Pancreas (tissue), 10 donors: ENCODE results near the gene PLEKHA1. TPM values are rescaled to one million over a fixed set of nuclear protein-coding genes. Genes with fewer than 3 reads are reported as not detected.

Source experiments
- ATAC-seq, 4 donors: fragments of 200-7000 bp; cut with Tn5 transposase; one replicate each; pipeline versions ENCODE4 v1.8.0 to v1.9.1; 2020; ENCODE audit warnings: mild to moderate bottlenecking in 4 of 4, moderate library complexity in 4 of 4
- DNase-seq, 6 donors: peaks; one replicate each; pipeline ENCODE4 v3.0.0-alpha.2; 2020
- FAIRE-seq: peaks from 2 replicates; lab custom pipeline; 2012; peaks lifted over from hg19 to GRCh38; lab: Jason Lieb, UNC
- H3K27ac ChIP-seq, 4 donors: fragments of 200-600 bp; sonication (generic); 1 replicate in 3 of 4; 2 replicates in 1 of 4; pipeline versions ENCODE4 v1.5.0 to v1.8.0; 2020
- H3K27me3 ChIP-seq, 4 donors: fragments of 200-600 bp; one replicate each; pipeline ENCODE4 v1.8.0; 2021
- H3K36me3 ChIP-seq, 3 donors: fragments of 200-600 bp; sonication (generic) in 1 of 3; one replicate each; pipeline versions ENCODE4 v1.5.0 to v1.8.0; 2020 to 2021
- H3K4me1 ChIP-seq, 3 donors: fragments of 200-600 bp; one replicate each; pipeline ENCODE4 v1.8.0; 2021
- H3K4me3 ChIP-seq, 4 donors: fragments of 200-600 bp; sonication (generic) in 2 of 4; one replicate each; pipeline versions ENCODE4 v1.5.0 to v1.8.0; 2020 to 2021
- H3K9me3 ChIP-seq, 4 donors: fragments of 200-600 bp; one replicate each; pipeline ENCODE4 v1.8.0; 2021
- WGBS, 2 donors: extraction: QIAGEN DNeasy Blood & Tissue Kit; methylation state at CpG; one replicate each; pipeline ENCODE4 v1.1.7; 2013; 5-methylcytosine and 5-hydroxymethylcytosine counted together
- intact Hi-C, 3 donors: fragments of 100-400 bp; cut with DNase I; formaldehyde crosslinking; loops; one replicate each; pipeline versions ENCODE4 v1.11.1 to v1.14.2; 2022
- polyA plus RNA-seq, 2 donors: library from polyadenylated mRNA; stranded (reverse); fragments of 200-250 nt; gene quantifications; one replicate each; pipeline ENCODE4 v1.2.3, GENCODE V29; 2013
- total RNA-seq, 6 donors: library from RNA; stranded (reverse); fragmentation: NEBNext Ultra II Directional in 4 of 6; extraction: Animal tissue kit (Norgen Biotek cat#: 25700) in 4 of 6; gene quantifications; one replicate each; pipeline versions ENCODE4 v1.2.1 to v1.2.4, GENCODE V29; 2021 to 2023
- TF ChIP-seq, protein P1 (sequence below), 4 donors: fragments of 200-600 bp; sonication (generic) in 3 of 4; IDR thresholded peaks; one replicate each; pipeline versions ENCODE4 v1.5.0 to v1.8.0; 2021; ENCODE audit warnings: antibody characterized with exemption in 4 of 4
- donor health status: healthy with polysubstance abuse.
- donor health status: DM: no; HTN: no; CAD: no; lungs with moderate emphysema.
- donor health status: DM: no; HTN: no; CAD: no.
- donor health status: control.
- donor health status: control.
- donor health status: Bipolar disorder and iron deficiency.
- donor health status: DM: yes; HTN: yes; CAD: no.
- donor health status: DM: no; HTN: no; CAD: no.
- donor health status: DM: no; HTN: no; CAD: no.
- donor health status: DM: yes; HTN: yes; CAD: no.

Gene PLEKHA1
- total and polyA plus RNA-seq, 8 donors: 8.8 to 31.6 (median 20.4) TPM

DNA sequence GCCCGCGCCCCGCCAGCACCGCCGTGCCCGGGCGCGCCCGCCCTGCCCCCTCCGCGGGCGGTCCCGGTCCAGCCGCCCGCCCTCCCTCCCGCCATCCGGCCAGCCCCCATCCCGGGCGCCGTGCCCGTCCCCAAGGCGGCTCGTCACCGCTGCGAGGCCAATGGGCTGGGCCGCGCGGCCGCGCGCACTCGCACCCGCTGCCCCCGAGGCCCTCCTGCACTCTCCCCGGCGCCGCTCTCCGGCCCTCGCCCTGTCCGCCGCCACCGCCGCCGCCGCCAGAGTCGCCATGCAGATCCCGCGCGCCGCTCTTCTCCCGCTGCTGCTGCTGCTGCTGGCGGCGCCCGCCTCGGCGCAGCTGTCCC is 86.8 kb downstream of the PLEKHA1 start, which contains the start of gene HTRA1:
HTRA1 (plus strand) TSS at position 187 of the 362 bp plus-strand sequence; CDS start at position 287, 100 bp downstream.
- intact Hi-C loops: no loop called here
- DNase-seq (peak; percentile 64 to 89 (median 80)), FAIRE-seq (no peak), ATAC-seq (peak; percentile 64 to 85 (median 78))
- TF ChIP-seq, protein P1, sequence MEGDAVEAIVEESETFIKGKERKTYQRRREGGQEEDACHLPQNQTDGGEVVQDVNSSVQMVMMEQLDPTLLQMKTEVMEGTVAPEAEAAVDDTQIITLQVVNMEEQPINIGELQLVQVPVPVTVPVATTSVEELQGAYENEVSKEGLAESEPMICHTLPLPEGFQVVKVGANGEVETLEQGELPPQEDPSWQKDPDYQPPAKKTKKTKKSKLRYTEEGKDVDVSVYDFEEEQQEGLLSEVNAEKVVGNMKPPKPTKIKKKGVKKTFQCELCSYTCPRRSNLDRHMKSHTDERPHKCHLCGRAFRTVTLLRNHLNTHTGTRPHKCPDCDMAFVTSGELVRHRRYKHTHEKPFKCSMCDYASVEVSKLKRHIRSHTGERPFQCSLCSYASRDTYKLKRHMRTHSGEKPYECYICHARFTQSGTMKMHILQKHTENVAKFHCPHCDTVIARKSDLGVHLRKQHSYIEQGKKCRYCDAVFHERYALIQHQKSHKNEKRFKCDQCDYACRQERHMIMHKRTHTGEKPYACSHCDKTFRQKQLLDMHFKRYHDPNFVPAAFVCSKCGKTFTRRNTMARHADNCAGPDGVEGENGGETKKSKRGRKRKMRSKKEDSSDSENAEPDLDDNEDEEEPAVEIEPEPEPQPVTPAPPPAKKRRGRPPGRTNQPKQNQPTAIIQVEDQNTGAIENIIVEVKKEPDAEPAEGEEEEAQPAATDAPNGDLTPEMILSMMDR (IDR thresholded peaks at IDR 0.05): no peak
- Histone ChIP-seq H3K36me3 (no peaks in the 10 kb centered on the region), H3K27me3 (no peaks in the 10 kb centered on the region), H3K27ac (peak within 1 kb of the TSS in 1 of 4 donors; percentile 19), H3K4me3 (peak within 1 kb of the TSS; percentile 54 to 79 (median 56)), H3K9me3 (no peaks in the 10 kb centered on the region), H3K4me1 (no peaks in the 10 kb centered on the region)
- WGBS, 2 donors: 0% methylated on average over 20 to 56 of the region's 56 CpGs

DNA sequence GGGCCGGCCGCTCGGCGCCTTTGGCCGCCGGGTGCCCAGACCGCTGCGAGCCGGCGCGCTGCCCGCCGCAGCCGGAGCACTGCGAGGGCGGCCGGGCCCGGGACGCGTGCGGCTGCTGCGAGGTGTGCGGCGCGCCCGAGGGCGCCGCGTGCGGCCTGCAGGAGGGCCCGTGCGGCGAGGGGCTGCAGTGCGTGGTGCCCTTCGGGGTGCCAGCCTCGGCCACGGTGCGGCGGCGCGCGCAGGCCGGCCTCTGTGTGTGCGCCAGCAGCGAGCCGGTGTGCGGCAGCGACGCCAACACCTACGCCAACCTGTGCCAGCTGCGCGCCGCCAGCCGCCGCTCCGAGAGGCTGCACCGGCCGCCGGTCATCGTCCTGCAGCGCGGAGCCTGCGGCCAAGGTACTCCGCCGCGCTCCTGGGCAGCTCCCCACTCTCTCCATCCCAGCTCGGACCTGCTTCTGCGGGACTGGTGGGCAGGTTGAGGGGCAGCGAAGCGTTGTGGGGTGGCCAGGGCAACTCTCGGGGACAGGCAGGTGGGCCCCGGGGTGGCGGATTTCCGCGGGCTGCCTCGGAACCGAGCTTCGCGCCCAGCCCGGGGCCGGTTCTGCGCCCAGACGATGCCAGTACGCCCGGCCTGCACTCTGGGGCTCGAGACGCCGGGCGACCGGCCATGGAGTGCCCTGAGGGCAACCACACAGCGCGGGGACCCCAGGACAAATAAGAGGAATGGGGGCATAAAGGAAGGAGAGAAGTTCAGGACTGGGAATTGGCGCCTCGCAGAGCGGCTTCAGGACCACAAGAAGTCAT is 87.4 kb downstream of the PLEKHA1 start:
- Histone ChIP-seq H3K4me3 (peak overlapping the region; percentile 54 to 79 (median 56)), H3K27me3 (no peaks in the 10 kb centered on the region), H3K4me1 (no peaks in the 10 kb centered on the region), H3K27ac (peak overlapping the region in 1 of 4 donors; percentile 19), H3K36me3 (no peaks in the 10 kb centered on the region), H3K9me3 (no peaks in the 10 kb centered on the region)
- peak; percentile 48 to 85 (median 66) for DNase-seq
- TF ChIP-seq, protein P1 (IDR thresholded peaks at IDR 0.05): no peak
- FAIRE-seq: no peak
- peak; percentile 75 to 86 (median 79) for ATAC-seq
- intact Hi-C loops: no loop called here
- WGBS, 2 donors: 0% methylated on average over 66 to 95 of the region's 95 CpGs

- peak in 1 of 6 donors; percentile 67 for DNase-seq
- Histone ChIP-seq H3K4me1 (no peaks in the 10 kb centered on the region), H3K4me3 (peak overlapping the region; percentile 54 to 79 (median 56)), H3K27ac (peak overlapping the region in 1 of 4 donors; percentile 19), H3K9me3 (no peaks in the 10 kb centered on the region), H3K36me3 (no peaks in the 10 kb centered on the region), H3K27me3 (no peaks in the 10 kb centered on the region)
- intact Hi-C loops: no loop called here
- 27 to 30% methylated on average over 47 of the region's 47 CpGs for WGBS, 2 donors
- TF ChIP-seq, protein P1 (IDR thresholded peaks at IDR 0.05): no peak
- peak; percentile 28 to 45 (median 36) for ATAC-seq
- FAIRE-seq: no peak
Measured at GRCh38 chr10:122462533-122463465, 88.3 kb downstream of the PLEKHA1 start.

GRCh38 chr10:122463466-122464249 is 89.2 kb downstream of the PLEKHA1 start:
- ATAC-seq (no peak), DNase-seq (no peak), FAIRE-seq (no peak)
- 74 to 76% methylated on average over 17 of the region's 17 CpGs for WGBS, 2 donors
- Histone ChIP-seq H3K27ac (no peak overlapping the region), H3K4me1 (no peaks in the 10 kb centered on the region), H3K36me3 (no peaks in the 10 kb centered on the region), H3K27me3 (no peaks in the 10 kb centered on the region), H3K9me3 (no peaks in the 10 kb centered on the region), H3K4me3 (peak overlapping the region in 1 of 4 donors; percentile 79)
- intact Hi-C loops: no loop called here
- TF ChIP-seq, protein P1 (IDR thresholded peaks at IDR 0.05): no peak
